ENCODE results near the gene SLC13A4.

SLC13A4 gene

DNA sequence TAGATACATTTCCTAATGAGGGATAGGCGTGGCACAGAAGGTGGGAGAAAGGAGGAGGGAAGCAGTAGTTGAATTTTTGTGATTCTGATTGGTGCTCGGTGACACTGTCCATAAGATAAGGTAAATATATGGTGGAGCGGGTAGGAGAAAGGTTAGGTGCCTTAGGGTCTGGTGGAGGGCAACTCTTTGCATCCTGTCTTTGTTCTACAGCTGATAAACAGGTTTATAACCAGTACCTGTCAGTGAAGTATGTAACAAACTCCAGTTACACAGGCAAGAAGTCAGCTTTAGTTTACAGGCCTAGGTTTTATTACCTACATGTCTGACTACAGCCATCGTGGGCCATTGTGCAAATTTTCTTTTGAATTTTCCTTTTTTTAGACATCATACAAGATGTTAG, 31.5 kb upstream of the SLC13A4 start:
- H3K9me3 Mint-ChIP-seq, result no peaks in the 10 kb centered on the region
- H3K27ac Mint-ChIP-seq, result no peak overlapping the region
- peaks cover 7% of the 10 kb centered on the region for H3K27me3 Mint-ChIP-seq (ENCODE audit: low read depth)
- H3K36me3 Mint-ChIP-seq (ENCODE audit: low read depth), result no peaks in the 10 kb centered on the region
- H3K4me1 Mint-ChIP-seq (ENCODE audit: low read depth), result no peaks in the 10 kb centered on the region
- no peak overlapping the region for H3K4me3 Mint-ChIP-seq

- H3K36me3 Mint-ChIP-seq (ENCODE audit: low read depth), result no peaks in the 10 kb centered on the region
- no peaks in the 10 kb centered on the region for H3K9me3 Mint-ChIP-seq
- no peaks in the 10 kb centered on the region for H3K4me1 Mint-ChIP-seq (ENCODE audit: low read depth)
- H3K4me3 Mint-ChIP-seq, result no peak overlapping the region
- H3K27ac Mint-ChIP-seq, result no peak overlapping the region
- H3K27me3 Mint-ChIP-seq (ENCODE audit: low read depth), result peaks cover 3% of the 10 kb centered on the region
Observed at GRCh38 chr7:135758531-135758932, 30.5 kb upstream of the SLC13A4 start.

- no peak overlapping the region for H3K4me3 Mint-ChIP-seq
- H3K27me3 Mint-ChIP-seq (ENCODE audit: low read depth), result peaks cover 3% of the 10 kb centered on the region
- H3K27ac Mint-ChIP-seq, result no peak overlapping the region
- H3K36me3 Mint-ChIP-seq (ENCODE audit: low read depth), result no peaks in the 10 kb centered on the region
- no peaks in the 10 kb centered on the region for H3K4me1 Mint-ChIP-seq (ENCODE audit: low read depth)
- no peaks in the 10 kb centered on the region for H3K9me3 Mint-ChIP-seq
Observed at GRCh38 chr7:135757719-135758411, 29.9 kb upstream of the SLC13A4 start.

- Mint-ChIP-seq H3K36me3 (ENCODE audit: low read depth) (no peaks in the 10 kb centered on the region), H3K27ac (no peak overlapping the region), H3K4me3 (no peak overlapping the region), H3K27me3 (ENCODE audit: low read depth) (peaks cover 3% of the 10 kb centered on the region), H3K4me1 (ENCODE audit: low read depth) (no peaks in the 10 kb centered on the region), H3K9me3 (no peaks in the 10 kb centered on the region)
Observed at GRCh38 chr7:135756191-135756590, 28.2 kb upstream of the SLC13A4 start.

- H3K36me3 Mint-ChIP-seq (ENCODE audit: low read depth), result no peaks in the 10 kb centered on the region
- H3K27me3 Mint-ChIP-seq (ENCODE audit: low read depth), result peaks cover 3% of the 10 kb centered on the region
- H3K4me1 Mint-ChIP-seq (ENCODE audit: low read depth), result no peaks in the 10 kb centered on the region
- no peaks in the 10 kb centered on the region for H3K9me3 Mint-ChIP-seq
- H3K4me3 Mint-ChIP-seq, result no peak overlapping the region
- no peak overlapping the region for H3K27ac Mint-ChIP-seq
Observed at GRCh38 chr7:135755351-135755753, 27.4 kb upstream of the SLC13A4 start.

- Mint-ChIP-seq H3K27ac (no peak overlapping the region), H3K36me3 (ENCODE audit: low read depth) (no peaks in the 10 kb centered on the region), H3K4me1 (ENCODE audit: low read depth) (no peaks in the 10 kb centered on the region), H3K27me3 (ENCODE audit: low read depth) (peaks cover 2% of the 10 kb centered on the region), H3K9me3 (no peaks in the 10 kb centered on the region), H3K4me3 (no peak overlapping the region)
Observed at GRCh38 chr7:135753616-135754413, 25.8 kb upstream of the SLC13A4 start.

DNA sequence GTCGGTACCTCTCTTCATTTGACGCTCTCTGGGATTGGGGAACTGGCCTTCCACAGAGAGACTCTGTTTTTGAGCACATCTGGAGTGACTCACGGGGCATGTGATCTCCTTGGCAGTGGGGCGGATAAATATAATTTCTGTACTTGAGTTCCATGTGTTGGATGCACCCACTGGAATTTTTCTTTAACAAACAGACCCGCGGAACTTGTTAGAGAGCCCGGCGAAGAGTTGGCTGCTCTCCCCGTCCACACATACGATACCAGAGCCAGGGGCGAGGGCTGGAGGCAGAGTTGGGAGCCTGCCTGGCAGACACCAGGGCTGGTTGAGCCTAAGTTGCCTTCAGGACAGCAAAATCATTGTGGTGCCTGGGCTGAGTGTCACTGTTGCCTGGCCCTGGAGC, 20.8 kb upstream of the SLC13A4 start, which contains the start of gene FAM180A:
Gene FAM180A (minus strand): TSS at position 44 of the 400 bp plus-strand sequence. CDS start 233 bp downstream, outside the sequence.
- no peaks in the 10 kb centered on the region for H3K27me3 Mint-ChIP-seq (ENCODE audit: low read depth)
- no peak within 1 kb of the TSS for H3K4me3 Mint-ChIP-seq
- H3K9me3 Mint-ChIP-seq, result no peaks in the 10 kb centered on the region
- H3K27ac Mint-ChIP-seq, result no peak within 1 kb of the TSS
- H3K36me3 Mint-ChIP-seq (ENCODE audit: low read depth), result no peaks in the 10 kb centered on the region
- no peaks in the 10 kb centered on the region for H3K4me1 Mint-ChIP-seq (ENCODE audit: low read depth)

DNA sequence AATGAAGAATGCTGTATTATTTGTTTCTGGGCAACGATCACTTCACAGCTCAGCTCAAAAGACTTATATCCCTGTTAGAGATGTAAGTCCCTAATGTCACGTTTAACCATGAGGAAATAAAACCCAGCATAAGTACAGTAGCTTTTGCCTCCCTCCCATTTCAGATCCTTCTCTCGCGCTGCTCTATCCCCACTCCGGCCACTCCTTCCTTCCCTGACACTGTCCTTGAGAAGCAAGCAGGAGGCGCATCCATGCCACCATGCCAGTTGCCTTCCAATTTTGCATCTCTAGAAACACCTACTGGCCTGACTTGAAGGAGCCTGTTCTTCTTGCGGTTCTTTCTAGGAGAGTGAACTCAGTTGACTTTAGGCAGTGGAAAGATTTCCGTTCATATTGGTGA, 19.4 kb upstream of the SLC13A4 start:
- Mint-ChIP-seq H3K9me3 (no peaks in the 10 kb centered on the region), H3K27ac (no peak overlapping the region), H3K27me3 (ENCODE audit: low read depth) (no peaks in the 10 kb centered on the region), H3K36me3 (ENCODE audit: low read depth) (no peaks in the 10 kb centered on the region), H3K4me3 (no peak overlapping the region), H3K4me1 (ENCODE audit: low read depth) (no peaks in the 10 kb centered on the region)

DNA sequence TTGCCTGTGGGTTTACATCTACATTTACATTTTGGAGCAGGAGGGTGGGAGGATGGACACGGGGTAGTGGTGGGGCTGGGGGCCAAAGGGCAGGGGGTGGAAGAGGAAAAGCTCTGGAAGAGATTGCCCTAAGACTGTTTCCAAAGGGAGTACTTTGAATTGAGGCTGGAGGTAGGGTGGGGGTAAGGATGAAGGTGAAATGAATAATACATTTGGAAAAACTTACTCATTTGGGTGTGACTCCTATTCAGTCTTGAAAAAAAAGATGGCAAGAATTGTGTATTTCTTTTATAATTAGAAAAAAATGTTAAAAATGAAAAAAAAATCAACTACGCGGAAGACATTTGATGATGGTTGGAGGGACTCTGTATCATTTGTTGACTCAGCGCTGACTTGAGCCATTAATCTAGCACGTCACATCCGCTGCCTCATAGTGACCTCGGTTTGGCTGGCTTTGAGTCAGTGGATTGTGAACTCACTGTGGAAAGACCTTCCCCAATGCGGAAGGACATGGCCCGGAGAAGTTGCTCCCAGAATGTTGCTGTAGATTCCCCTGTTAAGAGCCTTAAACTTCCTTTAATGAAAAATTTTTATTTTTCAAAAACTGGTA, 17.8 kb upstream of the SLC13A4 start:
- Mint-ChIP-seq H3K4me3 (no peak overlapping the region), H3K36me3 (ENCODE audit: low read depth) (no peaks in the 10 kb centered on the region), H3K9me3 (no peaks in the 10 kb centered on the region), H3K4me1 (ENCODE audit: low read depth) (no peaks in the 10 kb centered on the region), H3K27ac (no peak overlapping the region), H3K27me3 (ENCODE audit: low read depth) (no peaks in the 10 kb centered on the region)

DNA sequence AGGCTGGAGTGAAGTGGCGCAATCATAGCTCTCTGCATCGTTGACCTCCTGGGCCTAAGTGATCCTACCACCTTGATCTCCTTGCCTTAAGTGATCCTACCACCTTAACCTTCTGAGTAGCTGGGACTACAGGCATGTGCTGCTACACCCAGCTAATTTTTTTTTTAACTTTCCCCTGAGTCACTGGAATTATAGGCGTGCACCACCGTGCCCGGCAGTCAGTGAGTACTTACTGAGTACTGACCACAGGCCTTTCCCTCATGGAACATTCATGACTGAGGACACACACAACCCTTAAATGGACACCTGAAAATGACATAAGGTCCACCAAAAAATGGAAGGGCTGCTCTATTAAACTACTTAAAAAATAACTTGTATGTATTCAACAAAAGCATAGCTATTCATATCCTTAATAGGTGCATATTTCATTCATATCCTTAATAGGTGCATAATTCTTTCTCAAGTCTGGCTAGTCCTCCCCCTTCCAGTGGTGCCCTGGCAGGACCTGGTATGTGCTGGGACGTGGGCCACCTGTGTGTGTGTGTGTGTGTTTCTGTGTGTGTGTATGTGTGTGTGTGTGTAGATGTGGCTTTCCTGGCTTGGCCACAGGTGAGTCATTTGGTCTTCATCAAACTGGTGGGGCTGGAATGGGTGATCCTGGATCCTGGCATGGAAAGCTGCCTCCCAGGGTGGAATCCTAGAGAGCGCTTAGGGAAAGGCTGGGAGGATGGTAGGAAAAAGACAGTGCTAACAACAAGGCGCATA, 17.1 kb upstream of the SLC13A4 start:
- no peaks in the 10 kb centered on the region for H3K9me3 Mint-ChIP-seq
- no peaks in the 10 kb centered on the region for H3K27me3 Mint-ChIP-seq (ENCODE audit: low read depth)
- no peaks in the 10 kb centered on the region for H3K4me1 Mint-ChIP-seq (ENCODE audit: low read depth)
- H3K4me3 Mint-ChIP-seq, result no peak overlapping the region
- H3K36me3 Mint-ChIP-seq (ENCODE audit: low read depth), result no peaks in the 10 kb centered on the region
- no peak overlapping the region for H3K27ac Mint-ChIP-seq

DNA sequence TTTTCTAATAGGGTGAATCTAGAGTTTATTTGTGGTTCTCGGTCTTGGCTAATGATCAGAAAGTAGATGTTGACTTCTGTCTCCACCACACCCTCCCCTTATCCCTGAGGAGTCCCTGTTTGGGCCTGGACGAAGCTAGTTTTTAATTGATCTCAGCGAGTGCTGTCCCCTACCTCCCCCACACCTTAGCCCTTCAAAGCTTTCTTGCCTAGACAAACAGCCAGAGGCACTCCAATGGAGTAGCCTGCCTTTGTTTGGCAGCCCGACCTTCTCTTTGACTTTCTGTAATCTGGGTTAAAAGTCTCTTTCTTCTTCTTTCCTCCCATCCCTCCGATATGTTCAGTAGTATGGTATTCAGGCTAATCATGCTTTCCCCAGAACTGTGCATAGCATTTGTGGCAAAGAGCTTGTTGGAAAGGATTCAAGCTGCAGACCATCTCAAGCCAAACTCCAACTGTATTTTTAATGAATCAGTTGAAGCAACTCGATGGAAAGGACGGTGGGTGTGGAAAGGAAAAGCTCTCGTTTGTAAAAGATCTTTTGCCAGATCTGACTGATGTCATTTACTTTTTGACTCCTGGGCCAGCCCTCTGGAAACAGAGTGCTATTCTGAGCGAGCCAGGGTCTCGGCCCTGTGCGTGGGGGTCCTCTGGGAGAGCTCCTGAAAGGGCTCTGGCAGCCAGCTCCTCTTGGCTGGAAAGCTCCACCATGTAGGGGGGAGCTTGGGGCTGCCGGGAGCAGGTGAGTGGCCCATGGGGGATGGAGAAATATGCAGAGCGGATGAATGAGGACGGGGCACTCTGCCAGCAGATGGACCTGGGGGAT, 16.1 kb upstream of the SLC13A4 start:
- Mint-ChIP-seq H3K27ac (no peak overlapping the region), H3K4me3 (no peak overlapping the region), H3K36me3 (ENCODE audit: low read depth) (no peaks in the 10 kb centered on the region), H3K27me3 (ENCODE audit: low read depth) (no peaks in the 10 kb centered on the region), H3K9me3 (no peaks in the 10 kb centered on the region), H3K4me1 (ENCODE audit: low read depth) (no peaks in the 10 kb centered on the region)

DNA sequence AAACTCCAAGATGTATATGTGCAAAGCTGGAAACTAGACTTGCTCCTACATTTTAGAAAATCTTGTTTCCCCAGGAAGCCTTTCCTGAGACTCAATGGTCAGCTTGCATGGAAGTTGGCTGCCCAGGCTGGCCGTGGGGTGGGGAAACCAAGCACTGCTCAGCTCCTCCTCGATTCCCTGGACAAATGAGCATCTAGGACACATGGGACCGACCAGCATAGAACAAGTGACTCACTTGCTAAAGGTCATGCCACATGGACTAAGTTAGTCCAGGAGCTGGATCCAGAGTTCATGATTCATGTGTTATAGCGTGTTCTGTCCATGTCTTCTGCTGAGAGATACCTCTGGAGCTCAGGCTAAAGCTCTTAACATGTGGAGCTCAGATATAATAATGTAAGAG, 14.4 kb upstream of the SLC13A4 start:
- Mint-ChIP-seq H3K27me3 (ENCODE audit: low read depth) (no peaks in the 10 kb centered on the region), H3K27ac (no peak overlapping the region), H3K4me3 (no peak overlapping the region), H3K4me1 (ENCODE audit: low read depth) (no peaks in the 10 kb centered on the region), H3K36me3 (ENCODE audit: low read depth) (no peaks in the 10 kb centered on the region), H3K9me3 (no peaks in the 10 kb centered on the region)

DNA sequence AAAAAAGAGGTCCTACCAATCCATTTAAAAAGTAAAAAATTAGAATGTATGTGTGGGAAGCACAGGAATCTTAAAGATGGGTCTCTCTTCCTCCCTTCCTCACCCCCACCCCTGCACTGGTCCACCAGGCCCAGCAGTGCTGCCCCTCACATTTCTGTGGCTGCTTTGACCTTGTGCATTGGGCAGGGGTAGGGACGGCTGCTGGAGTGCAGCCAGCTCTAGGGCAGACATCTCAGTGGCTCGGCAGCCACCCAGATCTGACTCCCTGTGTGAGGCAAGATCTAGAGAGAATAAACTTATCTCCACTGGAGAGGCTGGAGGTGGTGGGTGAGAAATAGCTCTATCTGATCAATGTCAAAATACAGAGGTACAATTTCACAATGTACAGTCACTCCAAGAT, 13.9 kb upstream of the SLC13A4 start:
- no peak overlapping the region for H3K4me3 Mint-ChIP-seq
- H3K36me3 Mint-ChIP-seq (ENCODE audit: low read depth), result no peaks in the 10 kb centered on the region
- no peaks in the 10 kb centered on the region for H3K27me3 Mint-ChIP-seq (ENCODE audit: low read depth)
- H3K9me3 Mint-ChIP-seq, result no peaks in the 10 kb centered on the region
- no peaks in the 10 kb centered on the region for H3K4me1 Mint-ChIP-seq (ENCODE audit: low read depth)
- H3K27ac Mint-ChIP-seq, result no peak overlapping the region

GRCh38 chr7:135740889-135741288, 12.9 kb upstream of the SLC13A4 start:
- no peaks in the 10 kb centered on the region for H3K9me3 Mint-ChIP-seq
- no peaks in the 10 kb centered on the region for H3K27me3 Mint-ChIP-seq (ENCODE audit: low read depth)

More at GRCh38 chr7:135740889-135741288, 12.9 kb upstream of the SLC13A4 start:
- Mint-ChIP-seq H3K4me1 (ENCODE audit: low read depth) (no peaks in the 10 kb centered on the region), H3K4me3 (no peak overlapping the region), H3K27ac (no peak overlapping the region), H3K36me3 (ENCODE audit: low read depth) (no peaks in the 10 kb centered on the region)
